HEK293 (cell line): ENCODE results near the gene LTBP1.

Source experiments
- CTCF ChIA-PET: fragments of 350-600 bp; formaldehyde crosslinking; extraction: SDS; loops from one replicate; lab custom pipeline; 2021; ENCODE audit warnings: antibody characterized with exemption; lab: Yijun Ruan, JAX
- POLR2A ChIA-PET: fragments of 300-600 bp; formaldehyde crosslinking; extraction: SDS; loops from one replicate; lab custom pipeline; 2020; ENCODE audit warnings: antibody characterized with exemption, inconsistent platforms; lab: Yijun Ruan, JAX
- H3K27ac ChIP-seq: fragments of 200-500 bp; sonication (Bioruptor generic); 2 replicates; pipeline ENCODE4 v1.5.1; 2014; ENCODE audit warnings: low read depth, low read length, control low read depth, inconsistent platforms; ENCODE audit errors: extremely low read depth
- H3K36me3 ChIP-seq, 2 experiments: fragments of 200-500 bp in 1 of 2; sonication (Bioruptor generic) in 1 of 2; 1 replicate in 1 of 2; 2 replicates in 1 of 2; pipeline ENCODE4 v1.5.1; 2014 to 2017; ENCODE audit warnings: inconsistent platforms in 2 of 2, low read length in 2 of 2; ENCODE audit not compliant: control insufficient read depth in 2 of 2, insufficient read depth in 1 of 2
- H3K4me1 ChIP-seq: fragments of 200-500 bp; sonication (Bioruptor generic); 2 replicates; pipeline ENCODE4 v1.5.1; 2014; ENCODE audit warnings: mild to moderate bottlenecking, low read length, inconsistent platforms; ENCODE audit not compliant: control insufficient read depth, insufficient read depth
- H3K4me3 ChIP-seq: 2 replicates; pipeline ENCODE4 v1.5.1; 2011; ENCODE audit warnings: low read depth, mild to moderate bottlenecking, control low read depth, low read length, moderate library complexity
- H3K9me3 ChIP-seq: fragments of 200-500 bp; sonication (Bioruptor generic); 2 replicates; pipeline ENCODE4 v1.5.1; 2014; ENCODE audit warnings: low read depth, low read length, inconsistent platforms; ENCODE audit not compliant: control insufficient read depth, insufficient read depth
- PRDM1 ChIP-seq: fragments of 450-650 bp; formaldehyde crosslinking; IDR thresholded peaks from 2 replicates; pipeline ENCODE4; 2016; ENCODE audit warnings: missing biosample characterization, missing genetic modification characterization
- SALL2 ChIP-seq: fragments of 450-650 bp; formaldehyde crosslinking; IDR thresholded peaks from 2 replicates; pipeline ENCODE4 v1.5.0; 2017; ENCODE audit warnings: missing biosample characterization, mild to moderate bottlenecking, missing genetic modification characterization, borderline replicate concordance
- YY2 ChIP-seq: fragments of 450-650 bp; formaldehyde crosslinking; IDR thresholded peaks from 2 replicates; pipeline ENCODE4 v1.5.1; 2016; ENCODE audit warnings: missing biosample characterization, missing genetic modification characterization
- ZBTB7A ChIP-seq: fragments of 450-650 bp; formaldehyde crosslinking; IDR thresholded peaks from 2 replicates; pipeline ENCODE4 v1.5.1; 2016; ENCODE audit warnings: low read depth, missing biosample characterization, missing genetic modification characterization
- ZNF10 ChIP-seq: fragments of 450-650 bp; formaldehyde crosslinking; IDR thresholded peaks from 2 replicates; pipeline ENCODE4 v1.5.1; 2017; ENCODE audit warnings: missing biosample characterization, missing genetic modification characterization
- ZNF114 ChIP-seq: fragments of 450-650 bp; formaldehyde crosslinking; IDR thresholded peaks from 2 replicates; pipeline ENCODE4 v1.5.0; 2017; ENCODE audit warnings: missing biosample characterization, missing genetic modification characterization
- ZNF155 ChIP-seq: fragments of 450-650 bp; formaldehyde crosslinking; IDR thresholded peaks from 2 replicates; pipeline ENCODE4 v1.5.1; 2016; ENCODE audit warnings: missing biosample characterization, missing genetic modification characterization
- ZNF184 ChIP-seq: fragments of 450-650 bp; IDR thresholded peaks from 2 replicates; pipeline ENCODE4 v1.5.1; 2018; ENCODE audit warnings: missing biosample characterization, mild to moderate bottlenecking, missing genetic modification characterization
- ZNF202 ChIP-seq: fragments of 450-650 bp; formaldehyde crosslinking; IDR thresholded peaks from 2 replicates; pipeline ENCODE4 v1.5.1; 2016; ENCODE audit warnings: missing biosample characterization, missing genetic modification characterization, borderline replicate concordance
- ZNF221 ChIP-seq: fragments of 450-650 bp; formaldehyde crosslinking; IDR thresholded peaks from 2 replicates; pipeline ENCODE4 v1.5.1; 2017; ENCODE audit warnings: missing biosample characterization, missing genetic modification characterization, borderline replicate concordance
- ZNF391 ChIP-seq: fragments of 450-650 bp; formaldehyde crosslinking; IDR thresholded peaks from 2 replicates; pipeline ENCODE4 v1.5.1; 2016; ENCODE audit warnings: low read depth, missing biosample characterization, missing genetic modification characterization, borderline replicate concordance
- ZNF549 ChIP-seq: fragments of 450-650 bp; IDR thresholded peaks from 2 replicates; pipeline ENCODE4 v1.5.1; 2018; ENCODE audit warnings: missing biosample characterization, missing genetic modification characterization, mild to moderate bottlenecking, inconsistent platforms, moderate library complexity
- ZNF624 ChIP-seq: fragments of 450-650 bp; formaldehyde crosslinking; IDR thresholded peaks from 2 replicates; pipeline ENCODE4 v1.5.1; 2017; ENCODE audit warnings: missing biosample characterization, missing genetic modification characterization
- ZNF626 ChIP-seq: fragments of 450-650 bp; sonication (Bioruptor Pico); formaldehyde crosslinking; IDR thresholded peaks from 2 replicates; pipeline ENCODE4 v1.5.1; 2018; ENCODE audit warnings: missing biosample characterization, missing genetic modification characterization, inconsistent platforms
- ZNF629 ChIP-seq: fragments of 450-650 bp; formaldehyde crosslinking; IDR thresholded peaks from 2 replicates; pipeline ENCODE4 v1.5.1; 2017; ENCODE audit warnings: missing biosample characterization, missing genetic modification characterization
- ZSCAN30 ChIP-seq: fragments of 450-650 bp; IDR thresholded peaks from 2 replicates; pipeline ENCODE4 v1.5.1; 2018; ENCODE audit warnings: missing biosample characterization, mild to moderate bottlenecking, missing genetic modification characterization, moderate library complexity
- TF ChIP-seq, protein P1 (sequence below): fragments of 450-650 bp; formaldehyde crosslinking; IDR thresholded peaks from 2 replicates; pipeline ENCODE4 v1.5.1; 2017; ENCODE audit warnings: missing biosample characterization, missing genetic modification characterization
- TF ChIP-seq, protein P2 (sequence below): fragments of 450-650 bp; formaldehyde crosslinking; IDR thresholded peaks from 2 replicates; pipeline ENCODE4 v1.5.1; 2016; ENCODE audit warnings: missing biosample characterization, missing genetic modification characterization
- TF ChIP-seq, protein P3 (sequence below): fragments of 450-650 bp; formaldehyde crosslinking; IDR thresholded peaks from 2 replicates; pipeline ENCODE4 v1.5.1; 2016; ENCODE audit warnings: missing biosample characterization, missing genetic modification characterization
- TF ChIP-seq, protein P4 (sequence below): fragments of 450-650 bp; IDR thresholded peaks from 2 replicates; pipeline ENCODE4 v1.5.1; 2018; ENCODE audit warnings: missing biosample characterization, missing genetic modification characterization
- TF ChIP-seq, protein P5 (sequence below): fragments of 450-650 bp; formaldehyde crosslinking; IDR thresholded peaks from 2 replicates; pipeline ENCODE4 v1.5.1; 2016; ENCODE audit warnings: missing biosample characterization, missing genetic modification characterization, low read depth

The LTBP1 gene

DNA sequence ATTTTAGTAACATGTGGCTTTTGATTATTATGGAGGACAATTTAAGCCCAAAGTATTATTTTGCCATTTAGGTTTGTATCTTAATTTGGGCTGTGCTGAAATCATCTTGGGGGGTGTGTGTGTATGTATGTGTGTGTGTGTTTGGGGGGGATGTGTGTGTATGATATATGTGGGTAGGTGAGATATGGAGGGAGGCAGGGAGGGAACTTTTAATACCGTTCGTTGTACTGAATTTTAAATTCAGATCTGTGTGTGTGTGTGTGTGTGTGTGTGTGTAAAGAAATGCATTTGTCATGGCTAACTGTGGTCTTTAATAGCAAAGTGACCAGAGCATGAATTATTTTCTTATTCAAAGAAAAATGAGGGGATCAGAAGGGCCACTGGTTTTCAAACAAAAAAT is 113.7 kb downstream of the LTBP1 start:
- H3K27ac ChIP-seq = no peak overlapping the region
- CTCF ChIA-PET = no interaction called here
- H3K4me3 ChIP-seq = no peak overlapping the region
- H3K36me3 ChIP-seq = no peaks in the 10 kb centered on the region
- no peak for TF ChIP-seq ZNF114 (tag by site-specific recombination)
- TF ChIP-seq, protein P1, sequence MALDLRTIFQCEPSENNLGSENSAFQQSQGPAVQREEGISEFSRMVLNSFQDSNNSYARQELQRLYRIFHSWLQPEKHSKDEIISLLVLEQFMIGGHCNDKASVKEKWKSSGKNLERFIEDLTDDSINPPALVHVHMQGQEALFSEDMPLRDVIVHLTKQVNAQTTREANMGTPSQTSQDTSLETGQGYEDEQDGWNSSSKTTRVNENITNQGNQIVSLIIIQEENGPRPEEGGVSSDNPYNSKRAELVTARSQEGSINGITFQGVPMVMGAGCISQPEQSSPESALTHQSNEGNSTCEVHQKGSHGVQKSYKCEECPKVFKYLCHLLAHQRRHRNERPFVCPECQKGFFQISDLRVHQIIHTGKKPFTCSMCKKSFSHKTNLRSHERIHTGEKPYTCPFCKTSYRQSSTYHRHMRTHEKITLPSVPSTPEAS (tag by site-specific recombination) = 0 out of 2 replicates have a peak, but pooled peaks have one; percentile 33
- H3K9me3 ChIP-seq = no peaks in the 10 kb centered on the region
- POLR2A ChIA-PET = interaction anchor here (0.6 kb wide), 1 partner anchor 113 kb away, joined by 4 read pairs; no protein-coding TSS in a partner anchor
- H3K4me1 ChIP-seq = no peaks in the 10 kb centered on the region

DNA sequence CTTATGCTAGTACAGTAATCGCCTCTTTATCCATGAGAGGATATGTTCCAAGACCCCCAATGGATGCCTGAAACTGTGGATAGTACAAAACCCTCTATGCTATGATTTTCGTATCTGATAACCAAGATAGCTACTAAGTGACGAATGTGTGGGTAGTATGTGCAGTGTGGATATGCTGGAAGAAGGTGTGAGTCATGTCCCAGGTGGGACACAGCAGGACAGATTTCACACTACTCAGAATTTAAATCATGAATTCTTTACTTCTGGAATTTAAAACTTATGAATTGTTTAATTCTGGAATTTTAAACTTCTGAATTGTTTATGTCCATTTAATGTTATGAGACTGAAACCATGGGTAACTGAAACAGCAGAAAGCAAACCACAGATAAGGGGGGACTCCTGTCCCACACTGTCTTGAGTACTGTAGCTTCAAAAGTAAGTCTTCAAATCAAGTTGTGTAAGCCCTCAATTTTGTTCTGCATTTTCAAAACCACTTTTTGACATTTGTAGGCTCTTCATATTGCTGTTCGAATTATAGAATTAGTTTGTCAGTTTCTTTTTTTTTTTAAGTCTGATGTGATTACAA is 116.0 kb downstream of the LTBP1 start:
- Histone ChIP-seq H3K9me3 (no peaks in the 10 kb centered on the region), H3K36me3 (no peaks in the 10 kb centered on the region), H3K27ac (no peak overlapping the region), H3K4me3 (no peak overlapping the region), H3K4me1 (no peaks in the 10 kb centered on the region)
- CTCF ChIA-PET = interaction anchor here (0.7 kb wide), 1 partner anchor 8 kb away, joined by 5 read pairs; no protein-coding TSS in a partner anchor
- POLR2A ChIA-PET = no interaction called here
- no peak for TF ChIP-seq ZSCAN30
- TF ChIP-seq ZNF629 (tag by site-specific recombination) = no peak
- no peak for TF ChIP-seq ZNF184 (tag by site-specific recombination)
- no peak for TF ChIP-seq ZNF391
- no peak for TF ChIP-seq ZNF626 (tag by site-specific recombination)
- no peak for TF ChIP-seq ZNF221 (tag by site-specific recombination)
- no peak for TF ChIP-seq ZNF624 (tag by site-specific recombination)
- no peak for TF ChIP-seq ZBTB7A
- no peak for TF ChIP-seq ZNF10
- TF ChIP-seq SALL2 (tag by site-specific recombination) = no peak
- TF ChIP-seq PRDM1 (tag by site-specific recombination) = no peak
- TF ChIP-seq, protein P2, sequence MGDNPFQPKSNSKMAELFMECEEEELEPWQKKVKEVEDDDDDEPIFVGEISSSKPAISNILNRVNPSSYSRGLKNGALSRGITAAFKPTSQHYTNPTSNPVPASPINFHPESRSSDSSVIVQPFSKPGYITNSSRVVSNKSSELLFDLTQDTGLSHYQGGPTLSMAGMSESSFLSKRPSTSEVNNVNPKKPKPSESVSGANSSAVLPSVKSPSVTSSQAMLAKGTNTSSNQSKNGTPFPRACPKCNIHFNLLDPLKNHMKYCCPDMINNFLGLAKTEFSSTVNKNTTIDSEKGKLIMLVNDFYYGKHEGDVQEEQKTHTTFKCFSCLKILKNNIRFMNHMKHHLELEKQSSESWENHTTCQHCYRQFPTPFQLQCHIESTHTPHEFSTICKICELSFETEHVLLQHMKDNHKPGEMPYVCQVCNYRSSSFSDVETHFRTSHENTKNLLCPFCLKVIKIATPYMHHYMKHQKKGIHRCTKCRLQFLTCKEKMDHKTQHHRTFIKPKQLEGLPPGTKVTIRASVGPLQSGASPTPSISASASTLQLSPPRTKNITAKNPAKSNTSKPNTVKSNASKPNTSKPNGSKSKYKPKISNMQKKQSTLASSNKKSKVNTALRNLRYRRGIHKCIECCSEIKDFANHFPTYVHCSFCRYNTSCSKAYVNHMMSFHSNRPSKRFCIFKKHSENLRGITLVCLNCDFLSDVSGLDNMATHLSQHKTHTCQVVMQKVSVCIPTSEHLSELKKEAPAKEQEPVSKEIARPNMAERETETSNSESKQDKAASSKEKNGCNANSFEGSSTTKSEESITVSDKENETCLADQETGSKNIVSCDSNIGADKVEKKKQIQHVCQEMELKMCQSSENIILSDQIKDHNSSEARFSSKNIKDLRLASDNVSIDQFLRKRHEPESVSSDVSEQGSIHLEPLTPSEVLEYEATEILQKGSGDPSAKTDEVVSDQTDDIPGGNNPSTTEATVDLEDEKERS = no peak
- no peak for TF ChIP-seq ZNF202
- TF ChIP-seq YY2 = no peak
- TF ChIP-seq, protein P3, sequence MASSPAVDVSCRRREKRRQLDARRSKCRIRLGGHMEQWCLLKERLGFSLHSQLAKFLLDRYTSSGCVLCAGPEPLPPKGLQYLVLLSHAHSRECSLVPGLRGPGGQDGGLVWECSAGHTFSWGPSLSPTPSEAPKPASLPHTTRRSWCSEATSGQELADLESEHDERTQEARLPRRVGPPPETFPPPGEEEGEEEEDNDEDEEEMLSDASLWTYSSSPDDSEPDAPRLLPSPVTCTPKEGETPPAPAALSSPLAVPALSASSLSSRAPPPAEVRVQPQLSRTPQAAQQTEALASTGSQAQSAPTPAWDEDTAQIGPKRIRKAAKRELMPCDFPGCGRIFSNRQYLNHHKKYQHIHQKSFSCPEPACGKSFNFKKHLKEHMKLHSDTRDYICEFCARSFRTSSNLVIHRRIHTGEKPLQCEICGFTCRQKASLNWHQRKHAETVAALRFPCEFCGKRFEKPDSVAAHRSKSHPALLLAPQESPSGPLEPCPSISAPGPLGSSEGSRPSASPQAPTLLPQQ (tag by site-specific recombination) = no peak
- TF ChIP-seq, all 188 proteins: peak for 0

DNA sequence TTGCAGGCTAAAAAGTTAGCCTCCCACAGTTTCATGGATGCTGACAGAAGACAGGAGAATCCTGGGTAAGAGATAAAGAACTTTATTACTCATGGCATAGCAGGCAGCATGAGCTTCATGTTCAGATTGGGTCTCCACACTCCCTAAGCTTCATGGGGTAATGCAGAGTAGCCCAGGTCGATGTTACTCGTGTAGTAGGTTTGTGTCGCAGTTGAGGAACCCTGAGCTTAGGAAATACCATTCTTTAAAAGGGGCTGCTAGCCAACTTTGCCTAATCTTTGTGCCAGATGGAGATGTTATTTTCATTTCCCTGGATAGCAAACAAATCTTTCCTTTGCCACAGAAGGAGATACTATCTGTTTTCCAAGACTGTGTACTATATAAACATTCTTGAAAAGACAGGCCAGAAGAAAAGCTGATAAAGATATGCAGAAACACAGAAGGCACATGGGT is 117.6 kb downstream of the LTBP1 start:
- Histone ChIP-seq H3K27ac (no peak overlapping the region), H3K4me1 (peaks cover 2% of the 10 kb centered on the region; the same call in 1 of the 2 replicates), H3K4me3 (no peak overlapping the region), H3K36me3 (no peaks in the 10 kb centered on the region), H3K9me3 (no peaks in the 10 kb centered on the region)
- ChIA-PET CTCF (interaction anchor here (0.6 to 1.4 kb wide), 2 partner anchors 30 to 343 kb away, joined by 3 to 4 read pairs; no protein-coding TSS in a partner anchor), POLR2A (no interaction called here)
- TF ChIP-seq, protein P4, sequence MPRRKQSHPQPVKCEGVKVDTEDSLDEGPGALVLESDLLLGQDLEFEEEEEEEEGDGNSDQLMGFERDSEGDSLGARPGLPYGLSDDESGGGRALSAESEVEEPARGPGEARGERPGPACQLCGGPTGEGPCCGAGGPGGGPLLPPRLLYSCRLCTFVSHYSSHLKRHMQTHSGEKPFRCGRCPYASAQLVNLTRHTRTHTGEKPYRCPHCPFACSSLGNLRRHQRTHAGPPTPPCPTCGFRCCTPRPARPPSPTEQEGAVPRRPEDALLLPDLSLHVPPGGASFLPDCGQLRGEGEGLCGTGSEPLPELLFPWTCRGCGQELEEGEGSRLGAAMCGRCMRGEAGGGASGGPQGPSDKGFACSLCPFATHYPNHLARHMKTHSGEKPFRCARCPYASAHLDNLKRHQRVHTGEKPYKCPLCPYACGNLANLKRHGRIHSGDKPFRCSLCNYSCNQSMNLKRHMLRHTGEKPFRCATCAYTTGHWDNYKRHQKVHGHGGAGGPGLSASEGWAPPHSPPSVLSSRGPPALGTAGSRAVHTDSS (tag by site-specific recombination) = no peak
- TF ChIP-seq, protein P5, sequence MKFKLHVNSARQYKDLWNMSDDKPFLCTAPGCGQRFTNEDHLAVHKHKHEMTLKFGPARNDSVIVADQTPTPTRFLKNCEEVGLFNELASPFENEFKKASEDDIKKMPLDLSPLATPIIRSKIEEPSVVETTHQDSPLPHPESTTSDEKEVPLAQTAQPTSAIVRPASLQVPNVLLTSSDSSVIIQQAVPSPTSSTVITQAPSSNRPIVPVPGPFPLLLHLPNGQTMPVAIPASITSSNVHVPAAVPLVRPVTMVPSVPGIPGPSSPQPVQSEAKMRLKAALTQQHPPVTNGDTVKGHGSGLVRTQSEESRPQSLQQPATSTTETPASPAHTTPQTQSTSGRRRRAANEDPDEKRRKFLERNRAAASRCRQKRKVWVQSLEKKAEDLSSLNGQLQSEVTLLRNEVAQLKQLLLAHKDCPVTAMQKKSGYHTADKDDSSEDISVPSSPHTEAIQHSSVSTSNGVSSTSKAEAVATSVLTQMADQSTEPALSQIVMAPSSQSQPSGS (tag by site-specific recombination) = no peak
- TF ChIP-seq ZNF549 (tag by site-specific recombination) = no peak
- TF ChIP-seq ZNF155 = no peak
- TF ChIP-seq, all 188 proteins: peak for 0
